ENCODE data around the gene BPTF.

DNA sequence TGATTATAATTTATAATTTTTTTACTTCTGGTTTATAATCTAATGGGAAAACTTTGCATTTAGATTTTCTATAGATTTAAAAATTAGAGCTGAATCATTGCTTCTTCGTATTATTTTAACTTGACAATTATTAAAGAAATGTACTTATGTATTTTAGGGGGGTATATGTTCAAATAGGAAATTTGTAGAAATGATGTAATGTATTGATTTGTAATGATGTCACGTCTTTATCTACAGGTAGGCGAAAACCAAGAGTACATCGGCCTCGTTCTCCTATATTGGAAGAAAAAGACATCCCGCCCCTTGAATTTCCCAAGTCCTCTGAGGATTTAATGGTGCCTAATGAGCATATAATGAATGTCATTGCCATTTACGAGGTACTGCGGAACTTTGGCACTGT is 28.4 kb downstream of the BPTF start:
- TF ChIP-seq, protein P1, sequence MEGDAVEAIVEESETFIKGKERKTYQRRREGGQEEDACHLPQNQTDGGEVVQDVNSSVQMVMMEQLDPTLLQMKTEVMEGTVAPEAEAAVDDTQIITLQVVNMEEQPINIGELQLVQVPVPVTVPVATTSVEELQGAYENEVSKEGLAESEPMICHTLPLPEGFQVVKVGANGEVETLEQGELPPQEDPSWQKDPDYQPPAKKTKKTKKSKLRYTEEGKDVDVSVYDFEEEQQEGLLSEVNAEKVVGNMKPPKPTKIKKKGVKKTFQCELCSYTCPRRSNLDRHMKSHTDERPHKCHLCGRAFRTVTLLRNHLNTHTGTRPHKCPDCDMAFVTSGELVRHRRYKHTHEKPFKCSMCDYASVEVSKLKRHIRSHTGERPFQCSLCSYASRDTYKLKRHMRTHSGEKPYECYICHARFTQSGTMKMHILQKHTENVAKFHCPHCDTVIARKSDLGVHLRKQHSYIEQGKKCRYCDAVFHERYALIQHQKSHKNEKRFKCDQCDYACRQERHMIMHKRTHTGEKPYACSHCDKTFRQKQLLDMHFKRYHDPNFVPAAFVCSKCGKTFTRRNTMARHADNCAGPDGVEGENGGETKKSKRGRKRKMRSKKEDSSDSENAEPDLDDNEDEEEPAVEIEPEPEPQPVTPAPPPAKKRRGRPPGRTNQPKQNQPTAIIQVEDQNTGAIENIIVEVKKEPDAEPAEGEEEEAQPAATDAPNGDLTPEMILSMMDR (IDR thresholded peaks at IDR 0.05; ENCODE audit: poor library complexity), result no peak
- no peak for TF ChIP-seq EZH2 (IDR thresholded peaks at IDR 0.05; ENCODE audit: borderline replicate concordance)
